Activated naive CD8-positive, alpha-beta T cell treated with anti-CD3 and anti-CD28 coated beads for 36 hours (primary cell): ENCODE measurements around the gene NF1. TPM values are rescaled to one million over a fixed set of nuclear protein-coding genes. Genes with fewer than 3 reads are reported as not detected.
"Not testable (repeated sequence)": the region's sequence is repeated elsewhere in the genome, so short reads cannot be mapped to it uniquely, and the experiment has no call there.

Experiments
- DNase-seq: peaks from one replicate; pipeline ENCODE4 v3.0.0; 2021
- H3K27ac Mint-ChIP-seq: one replicate; pipeline ENCODE4 v1.8.0; 2022; ENCODE audit warnings: mild to moderate bottlenecking, moderate library complexity, mixed read lengths
- H3K27me3 Mint-ChIP-seq: one replicate; pipeline ENCODE4 v1.8.0; 2022; ENCODE audit warnings: mild to moderate bottlenecking, mixed read lengths
- H3K36me3 Mint-ChIP-seq: one replicate; pipeline ENCODE4 v1.8.0; 2021; ENCODE audit warnings: mild to moderate bottlenecking, mixed read lengths
- H3K4me1 Mint-ChIP-seq: one replicate; pipeline ENCODE4 v1.8.0; 2021; ENCODE audit warnings: mixed read lengths
- H3K4me3 Mint-ChIP-seq: one replicate; pipeline ENCODE4 v1.8.0; 2022; ENCODE audit warnings: mild to moderate bottlenecking, moderate library complexity, mixed read lengths
- H3K9me3 Mint-ChIP-seq: one replicate; pipeline ENCODE4 v1.8.0; 2022; ENCODE audit warnings: mixed read lengths
- total RNA-seq, 2 experiments: library from RNA; stranded (reverse); gene quantifications; one replicate each; pipeline ENCODE4 v1.2.3, GENCODE V29; 2021

The NF1 gene
- total RNA-seq, 2 experiments from 2014 or later = 21.0 to 22.8 TPM

DNA sequence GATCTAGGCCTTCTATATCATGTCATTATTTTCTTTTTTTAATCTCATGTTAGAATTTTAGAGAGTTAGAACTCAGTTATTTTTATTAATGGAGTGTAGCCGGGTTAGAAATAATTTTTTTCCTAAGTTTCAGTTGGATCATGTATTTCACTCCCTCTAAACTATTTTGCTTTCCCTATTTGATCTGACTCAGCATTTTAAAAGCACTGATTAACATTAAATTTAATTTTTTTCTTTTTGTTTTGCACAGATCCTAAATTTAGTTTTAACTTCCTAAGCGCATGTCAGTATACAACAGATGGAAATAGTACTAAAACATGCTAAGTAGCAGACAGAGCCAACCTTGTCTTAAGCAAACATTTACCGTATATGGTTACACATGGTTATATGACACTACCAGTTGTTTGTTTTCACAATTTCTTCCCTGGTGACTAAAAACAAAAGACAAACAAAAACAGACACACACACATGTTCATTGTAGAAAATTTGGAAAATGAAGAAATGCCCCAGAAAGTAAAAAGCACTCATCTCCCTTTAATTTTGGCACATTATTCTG lies 263.1 kb downstream of the NF1 start:
- Mint-ChIP-seq H3K4me1 (no peaks in the 10 kb centered on the region), H3K36me3 (peaks cover 25% of the 10 kb centered on the region), H3K27me3 (no peaks in the 10 kb centered on the region), H3K4me3 (no peak overlapping the region), H3K9me3 (no peaks in the 10 kb centered on the region), H3K27ac (no peak overlapping the region)
- DNase-seq = no peak

DNA sequence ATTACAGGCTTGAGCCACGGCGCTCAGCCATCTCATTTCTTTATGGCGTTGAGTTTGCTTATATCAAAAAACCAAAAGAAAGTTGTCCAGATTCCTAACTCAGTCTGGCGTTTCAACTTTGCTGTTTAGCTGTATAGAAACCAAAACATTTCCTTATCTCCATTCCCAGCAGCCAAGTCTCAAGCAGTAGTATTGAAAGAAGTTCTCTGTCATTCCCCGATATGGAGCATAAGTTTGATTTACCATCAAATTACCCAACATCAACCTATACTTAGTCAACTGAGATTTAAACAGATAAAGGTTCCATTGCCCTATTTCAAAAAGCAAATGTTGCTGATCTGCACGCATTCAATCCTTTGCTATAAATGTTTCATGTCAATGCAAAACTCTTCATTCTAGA lies 269.2 kb downstream of the NF1 start:
- Mint-ChIP-seq H3K27me3 (no peaks in the 10 kb centered on the region), H3K4me1 (no peaks in the 10 kb centered on the region), H3K4me3 (no peak overlapping the region), H3K9me3 (no peaks in the 10 kb centered on the region), H3K36me3 (peaks cover 13% of the 10 kb centered on the region), H3K27ac (no peak overlapping the region)
- no peak for DNase-seq

DNA sequence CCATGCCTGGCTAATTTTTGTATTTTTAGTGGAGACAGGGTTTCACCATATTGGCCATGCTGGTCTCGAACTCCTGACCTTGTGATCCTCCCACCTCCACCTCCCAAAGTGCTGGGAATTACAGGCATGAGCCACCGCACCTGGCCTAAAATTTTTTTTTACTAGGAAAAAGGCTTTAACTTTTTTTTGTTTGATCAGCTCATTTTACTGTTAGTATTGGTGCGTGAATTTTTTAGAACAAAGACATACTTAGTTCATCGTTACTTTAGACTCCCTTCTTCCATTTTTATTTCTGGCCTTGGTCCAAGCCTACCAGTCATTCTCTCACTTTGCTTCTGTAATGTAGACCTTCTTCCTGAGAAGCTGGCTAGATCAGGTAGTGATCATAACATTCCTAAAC lies 271.3 kb downstream of the NF1 start:
- H3K9me3 Mint-ChIP-seq = no peaks in the 10 kb centered on the region
- no peak overlapping the region for H3K27ac Mint-ChIP-seq

DNA sequence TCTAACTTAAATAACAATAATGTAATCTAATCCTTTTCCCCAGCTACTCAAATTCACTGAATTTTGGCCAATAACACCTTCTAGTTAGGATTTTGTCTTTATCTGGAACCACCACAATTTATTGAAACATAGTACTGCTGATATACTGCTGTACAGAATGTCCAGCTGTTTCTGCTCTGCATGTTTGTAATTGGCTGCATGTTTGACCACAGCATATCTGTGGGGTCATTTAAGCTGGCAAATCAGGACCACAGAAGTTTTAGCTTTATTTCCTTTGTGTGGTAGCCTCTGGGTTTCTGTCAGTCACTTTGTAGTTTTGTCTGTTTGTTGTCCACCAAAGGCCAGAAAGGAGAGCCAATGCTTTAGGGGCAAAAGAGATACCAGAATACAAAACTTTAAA lies 274.5 kb downstream of the NF1 start:
- Mint-ChIP-seq H3K9me3 (no peaks in the 10 kb centered on the region), H3K4me1 (peaks cover 17% of the 10 kb centered on the region), H3K4me3 (no peak overlapping the region), H3K27ac (no peak overlapping the region), H3K27me3 (no peaks in the 10 kb centered on the region), H3K36me3 (peaks cover 3% of the 10 kb centered on the region)
- no peak for DNase-seq

More for the DNA sequence above, 271.3 kb downstream of the NF1 start:
- DNase-seq = no peak
- Mint-ChIP-seq H3K36me3 (peaks cover 9% of the 10 kb centered on the region), H3K4me3 (no peak overlapping the region), H3K27me3 (no peaks in the 10 kb centered on the region), H3K4me1 (peaks cover 5% of the 10 kb centered on the region)

DNA sequence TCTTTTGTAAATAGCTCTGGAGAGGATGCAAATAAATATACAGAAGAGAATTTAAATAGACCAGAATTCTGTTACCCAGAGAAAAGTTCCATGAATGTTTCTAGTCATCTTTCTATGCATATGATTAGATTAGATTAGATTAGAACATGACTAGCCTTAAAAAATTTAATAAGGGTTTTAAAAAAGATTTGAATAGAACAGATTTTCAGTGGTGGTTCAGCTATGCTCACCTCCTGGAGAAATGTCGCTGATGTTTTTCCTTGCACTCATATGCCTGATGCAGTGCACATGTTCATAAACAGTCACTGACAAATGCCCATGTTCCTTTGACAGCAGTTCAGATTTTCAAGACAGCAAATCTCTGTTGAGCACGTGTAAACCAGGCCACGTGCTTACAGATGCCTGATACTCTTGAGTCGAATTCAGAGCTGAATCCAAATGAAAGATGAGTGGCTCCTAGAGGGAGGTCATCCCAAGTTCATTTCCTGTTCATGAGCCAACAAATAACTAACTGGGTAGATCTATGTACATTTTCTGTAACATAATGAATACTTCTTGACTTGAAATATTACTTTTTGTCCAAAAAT lies 276.8 kb downstream of the NF1 start:
- Mint-ChIP-seq H3K36me3 (peaks cover 2% of the 10 kb centered on the region), H3K27ac (no peak overlapping the region), H3K4me3 (no peak overlapping the region), H3K9me3 (no peaks in the 10 kb centered on the region), H3K27me3 (no peaks in the 10 kb centered on the region), H3K4me1 (peaks cover 17% of the 10 kb centered on the region)
- no peak for DNase-seq

DNA sequence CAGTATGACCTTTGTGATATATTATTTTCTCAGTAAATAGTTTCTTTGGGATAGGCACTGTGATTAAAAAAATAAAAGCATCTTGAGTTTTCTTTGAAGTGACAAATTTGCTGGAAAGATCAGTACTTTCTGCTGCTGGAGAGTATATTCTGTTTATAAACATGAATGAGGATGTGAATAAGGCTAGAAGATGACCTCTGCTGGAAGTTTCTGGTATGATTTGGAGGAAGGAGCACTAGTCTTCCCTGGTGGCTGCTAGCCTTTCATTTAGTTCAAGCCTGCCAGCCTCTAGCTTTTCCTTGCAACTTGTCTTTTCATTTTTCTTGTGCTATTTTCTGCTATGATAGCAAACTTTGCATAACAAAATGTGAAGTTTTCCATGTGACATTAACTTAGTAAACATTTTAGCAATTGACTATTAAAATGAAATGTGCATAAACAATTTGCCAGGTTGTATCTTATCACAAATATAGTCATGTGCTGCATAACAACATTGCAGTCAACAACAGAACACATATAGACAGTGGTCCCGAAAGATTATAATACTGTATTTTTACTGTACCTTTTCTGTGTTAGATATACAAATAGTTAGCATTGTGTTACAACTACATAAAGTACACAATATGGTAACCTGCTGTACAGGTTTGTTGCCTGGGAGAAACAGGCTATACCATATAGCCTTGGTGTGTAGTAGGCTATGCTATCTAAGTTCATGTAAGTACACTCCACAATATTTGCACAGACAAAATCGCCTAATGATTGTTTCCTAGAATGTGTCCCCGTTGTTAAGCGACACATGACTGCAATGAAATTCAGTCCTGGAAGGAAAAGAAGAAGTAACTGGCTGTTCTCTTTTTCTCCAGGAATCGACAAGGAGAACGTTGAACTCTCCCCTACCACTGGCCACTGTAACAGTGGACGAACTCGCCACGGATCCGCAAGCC lies 278.6 kb downstream of the NF1 start:
- Mint-ChIP-seq H3K27me3 (no peaks in the 10 kb centered on the region), H3K4me3 (no peak overlapping the region), H3K27ac (no peak overlapping the region), H3K9me3 (no peaks in the 10 kb centered on the region), H3K36me3 (peaks cover 2% of the 10 kb centered on the region), H3K4me1 (peaks cover 17% of the 10 kb centered on the region)
- no peak for DNase-seq

DNA sequence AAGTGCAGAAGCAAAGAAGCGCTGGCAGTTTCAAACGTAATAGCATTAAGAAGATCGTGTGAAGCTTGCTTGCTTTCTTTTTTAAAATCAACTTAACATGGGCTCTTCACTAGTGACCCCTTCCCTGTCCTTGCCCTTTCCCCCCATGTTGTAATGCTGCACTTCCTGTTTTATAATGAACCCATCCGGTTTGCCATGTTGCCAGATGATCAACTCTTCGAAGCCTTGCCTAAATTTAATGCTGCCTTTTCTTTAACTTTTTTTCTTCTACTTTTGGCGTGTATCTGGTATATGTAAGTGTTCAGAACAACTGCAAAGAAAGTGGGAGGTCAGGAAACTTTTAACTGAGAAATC lies 279.3 kb downstream of the NF1 start:
- H3K36me3 Mint-ChIP-seq = peaks cover 2% of the 10 kb centered on the region
- H3K4me3 Mint-ChIP-seq = no peak overlapping the region
- no peak for DNase-seq
- H3K27me3 Mint-ChIP-seq = no peaks in the 10 kb centered on the region
- H3K4me1 Mint-ChIP-seq = peaks cover 17% of the 10 kb centered on the region
- H3K9me3 Mint-ChIP-seq = no peaks in the 10 kb centered on the region
- H3K27ac Mint-ChIP-seq = no peak overlapping the region

DNA sequence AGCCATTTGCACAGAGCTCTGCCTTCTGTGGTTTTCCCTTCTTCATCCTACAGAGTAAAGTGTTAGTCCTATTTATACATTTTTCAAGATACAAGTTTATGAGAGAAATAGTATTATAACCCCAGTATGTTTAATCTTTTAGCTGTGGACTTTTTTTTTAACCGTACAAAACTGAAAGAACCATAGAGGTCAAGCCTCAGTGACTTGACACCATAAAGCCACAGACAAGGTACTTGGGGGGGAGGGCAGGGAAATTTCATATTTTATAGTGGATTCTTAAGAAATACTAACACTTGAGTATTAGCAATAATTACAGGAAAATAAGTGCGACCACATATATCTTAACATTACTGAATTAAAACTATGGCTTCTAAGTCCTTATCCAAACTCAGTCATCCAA lies 279.7 kb downstream of the NF1 start:
- DNase-seq = no peak
- Mint-ChIP-seq H3K4me3 (no peak overlapping the region), H3K36me3 (peaks cover 2% of the 10 kb centered on the region), H3K27ac (no peak overlapping the region), H3K27me3 (no peaks in the 10 kb centered on the region), H3K4me1 (peaks cover 14% of the 10 kb centered on the region), H3K9me3 (no peaks in the 10 kb centered on the region)

DNA sequence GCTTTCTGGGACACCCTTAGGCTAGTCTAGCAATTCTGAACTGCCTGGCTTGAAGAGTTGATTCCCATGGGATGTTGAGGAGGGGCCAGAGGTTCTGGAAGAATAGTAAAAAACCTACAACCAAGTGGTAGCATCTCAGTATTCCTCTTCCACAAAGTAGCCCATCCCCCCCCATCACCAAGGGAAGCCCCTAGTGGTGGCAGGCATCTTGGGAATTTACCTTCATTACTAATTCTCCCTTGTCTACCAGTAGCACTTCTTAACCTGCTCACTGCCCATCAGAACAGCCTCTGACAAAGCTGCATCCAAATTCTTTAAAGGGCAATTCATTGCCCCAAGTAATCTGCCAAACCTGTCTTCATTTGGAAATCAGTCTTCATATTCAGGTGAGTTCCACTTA lies 283.9 kb downstream of the NF1 start:
- Mint-ChIP-seq H3K27ac (no peak overlapping the region), H3K4me3 (no peak overlapping the region), H3K27me3 (no peaks in the 10 kb centered on the region), H3K36me3 (peaks cover 2% of the 10 kb centered on the region), H3K4me1 (no peaks in the 10 kb centered on the region), H3K9me3 (no peaks in the 10 kb centered on the region)
- DNase-seq = no peak

DNA sequence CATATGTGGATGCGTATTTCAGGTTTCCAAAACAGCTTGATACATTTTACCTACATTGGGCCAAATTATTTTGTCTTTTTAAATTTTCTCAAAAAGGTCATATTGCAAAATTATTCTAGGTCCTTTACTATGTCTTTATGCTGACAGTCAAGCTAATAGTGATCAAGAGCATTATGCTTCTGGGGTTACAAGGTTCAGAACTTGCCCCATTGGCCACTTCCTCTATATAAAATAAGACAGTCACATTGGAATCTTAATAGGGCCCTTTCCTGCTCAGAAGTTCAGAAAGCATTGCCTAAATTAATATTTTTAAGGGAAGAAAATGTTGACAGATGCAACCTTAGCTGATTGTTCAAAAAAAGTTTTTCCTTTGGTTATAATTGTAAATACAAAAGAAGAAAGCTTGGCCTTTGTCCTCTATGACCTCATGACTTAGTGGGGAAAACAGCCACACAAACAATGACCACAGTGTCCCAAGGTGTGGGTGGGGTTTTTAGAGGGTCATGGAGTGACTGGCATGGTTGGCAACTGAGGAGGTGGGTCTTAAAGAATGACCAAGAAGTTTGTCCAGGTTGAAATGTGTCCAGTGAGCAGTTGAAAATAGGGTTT lies 284.9 kb downstream of the NF1 start:
- H3K4me3 Mint-ChIP-seq = no peak overlapping the region
- no peaks in the 10 kb centered on the region for H3K9me3 Mint-ChIP-seq
- no peaks in the 10 kb centered on the region for H3K27me3 Mint-ChIP-seq
- H3K36me3 Mint-ChIP-seq = no peaks in the 10 kb centered on the region
- H3K4me1 Mint-ChIP-seq = no peaks in the 10 kb centered on the region
- DNase-seq = no peak
- H3K27ac Mint-ChIP-seq = no peak overlapping the region

DNA sequence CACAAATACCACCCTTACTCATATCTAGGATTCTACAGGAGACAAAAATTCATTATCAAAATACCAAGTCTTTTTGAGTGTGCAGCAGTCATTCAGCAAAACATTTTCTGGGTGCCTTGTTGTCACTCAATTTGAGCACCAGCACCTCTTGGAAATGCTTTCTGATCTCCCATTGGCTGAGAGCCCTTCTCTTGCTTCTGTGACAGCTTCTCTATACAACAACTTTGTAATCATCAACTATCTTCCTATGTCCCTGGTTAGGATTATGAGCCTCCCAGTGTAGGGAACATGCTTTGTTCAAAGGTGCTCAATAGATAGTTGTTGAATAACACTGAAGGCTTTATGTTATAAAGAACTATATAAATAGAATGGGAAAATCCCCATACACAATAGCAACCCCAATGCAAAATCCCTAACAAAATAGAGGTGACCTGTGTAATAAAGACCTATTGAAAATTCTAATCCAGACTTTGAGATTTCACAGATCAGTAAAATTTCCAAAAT lies 286.4 kb downstream of the NF1 start:
- Mint-ChIP-seq H3K27me3 (no peaks in the 10 kb centered on the region), H3K36me3 (no peaks in the 10 kb centered on the region), H3K9me3 (no peaks in the 10 kb centered on the region), H3K4me1 (no peaks in the 10 kb centered on the region), H3K27ac (no peak overlapping the region), H3K4me3 (no peak overlapping the region)
- no peak for DNase-seq

DNA sequence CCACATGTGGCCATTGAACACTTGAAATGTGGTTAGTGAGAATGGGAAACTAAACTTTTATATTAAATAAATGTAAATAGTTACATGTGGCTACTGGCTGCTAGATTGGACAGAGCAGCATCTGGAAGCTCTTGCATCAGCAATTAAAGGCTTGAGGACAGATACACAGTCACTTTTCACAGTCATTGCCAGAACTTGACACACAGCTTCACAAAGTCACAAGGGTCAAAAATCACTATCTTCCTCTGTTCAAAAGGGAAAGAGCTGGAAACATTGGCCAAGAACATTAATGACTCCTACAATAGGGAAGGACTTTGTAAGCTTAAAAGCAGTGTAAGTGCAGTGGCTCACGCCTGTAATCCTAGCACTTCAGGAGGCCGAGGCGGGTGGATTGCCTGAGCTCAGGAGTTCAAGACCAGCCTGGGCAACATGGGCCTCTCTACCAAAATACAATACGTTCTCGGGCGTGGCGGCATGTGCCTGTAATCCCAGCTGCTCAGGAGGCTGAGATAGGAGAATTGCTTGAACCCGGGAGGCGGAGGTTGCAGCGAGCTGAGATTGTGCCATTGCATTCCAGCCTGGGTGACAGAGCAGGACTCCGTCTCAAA lies 288.0 kb downstream of the NF1 start:
- H3K36me3 Mint-ChIP-seq, DNase-seq, H3K27me3 Mint-ChIP-seq, H3K27ac Mint-ChIP-seq, H3K4me3 Mint-ChIP-seq, H3K4me1 Mint-ChIP-seq, H3K9me3 Mint-ChIP-seq: not testable (repeated sequence)

DNA sequence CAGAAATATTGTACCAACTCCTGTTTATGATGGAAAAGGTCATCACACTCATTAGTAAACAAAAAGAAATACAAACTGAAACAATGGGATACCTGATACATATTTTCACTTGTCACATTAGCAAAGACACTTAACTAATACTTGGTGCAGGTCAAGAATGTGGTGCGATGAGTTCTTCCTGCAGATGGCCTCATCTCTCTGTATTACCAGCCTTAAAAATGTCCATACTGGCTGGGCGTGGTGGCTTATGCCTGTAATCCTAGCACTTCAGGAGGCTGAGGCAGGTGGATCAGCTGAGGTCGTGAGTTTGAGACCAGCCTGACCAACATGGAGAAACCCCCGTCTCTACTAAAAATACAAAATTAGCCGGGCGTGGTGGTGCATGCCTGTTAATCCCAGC lies 288.7 kb downstream of the NF1 start:
- not testable (repeated sequence) for H3K27ac Mint-ChIP-seq, H3K4me1 Mint-ChIP-seq, H3K27me3 Mint-ChIP-seq, DNase-seq, H3K9me3 Mint-ChIP-seq, H3K4me3 Mint-ChIP-seq, H3K36me3 Mint-ChIP-seq

DNA sequence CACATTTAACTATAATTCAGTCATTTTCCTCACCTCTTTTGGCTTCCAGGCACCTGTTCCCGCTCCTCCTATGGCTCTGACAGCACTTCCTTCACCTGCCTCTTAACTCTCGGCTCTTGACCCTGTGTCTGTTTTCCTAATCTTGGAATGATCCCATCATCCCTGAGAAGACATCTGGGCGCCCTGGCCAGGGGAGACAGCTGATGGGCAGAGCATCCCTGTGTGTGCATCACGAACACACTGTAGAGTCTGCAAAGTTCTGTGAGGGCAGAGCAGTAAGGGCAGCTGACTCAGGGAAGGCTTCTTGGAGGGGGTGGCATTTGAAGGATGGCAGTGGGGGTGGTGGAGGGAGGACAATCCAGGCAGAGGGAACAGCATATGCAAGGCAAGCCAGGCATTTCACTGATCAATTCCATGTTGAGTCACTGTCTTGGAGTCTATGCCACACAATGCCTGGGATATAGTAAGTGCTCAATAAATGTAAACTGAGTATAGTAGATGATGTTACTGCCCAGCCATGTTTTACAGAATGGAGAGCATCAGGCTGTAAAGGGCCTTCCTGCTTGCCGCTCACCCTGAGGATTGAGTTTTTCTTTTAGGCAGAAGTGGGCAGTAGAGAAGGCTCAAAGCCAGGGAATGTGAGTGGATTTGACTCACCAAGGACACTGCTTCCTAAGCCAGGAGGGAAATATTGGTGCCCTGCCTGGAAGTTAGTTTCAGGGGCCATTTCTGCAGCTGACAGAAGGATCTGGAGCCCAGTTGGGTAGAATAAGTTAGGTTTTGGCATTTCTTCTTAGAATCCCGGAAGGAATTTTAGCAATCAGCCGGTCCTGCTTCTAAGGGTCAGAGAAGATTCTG lies 290.9 kb downstream of the NF1 start:
- Mint-ChIP-seq H3K4me1 (peaks cover 5% of the 10 kb centered on the region), H3K27me3 (peaks cover 18% of the 10 kb centered on the region), H3K9me3 (no peaks in the 10 kb centered on the region), H3K36me3 (peaks cover 3% of the 10 kb centered on the region), H3K27ac (no peak overlapping the region), H3K4me3 (no peak overlapping the region)
- DNase-seq = no peak
